Activated T-helper 17 cell treated with anti-CD3 and anti-CD28 coated beads, Interleukin-2, amount 50 U/mL, for 72 hours (primary cell): ENCODE results near the gene PEX6. TPM values are rescaled to one million over a fixed set of nuclear protein-coding genes. Genes with fewer than 3 reads are reported as not detected.

ENCODE experiments used
- ATAC-seq: fragments of 150-1000 bp; cut with Tn5 transposase; replicated peaks from 2 replicates; pipeline ENCODE4 v1.10.0; 2021; ENCODE audit warnings: mild to moderate bottlenecking, moderate library complexity
- H3K27ac Mint-ChIP-seq: one replicate; pipeline ENCODE4 v1.8.0; 2022; ENCODE audit warnings: mixed read lengths
- H3K27me3 Mint-ChIP-seq: one replicate; pipeline ENCODE4 v1.8.0; 2022; ENCODE audit warnings: mixed read lengths
- H3K36me3 Mint-ChIP-seq: one replicate; pipeline ENCODE4 v1.8.0; 2022; ENCODE audit warnings: low read depth, mild to moderate bottlenecking, mixed read lengths
- H3K4me1 Mint-ChIP-seq: one replicate; pipeline ENCODE4 v1.8.0; 2022; ENCODE audit warnings: mixed read lengths
- H3K4me3 Mint-ChIP-seq: one replicate; pipeline ENCODE4 v1.8.0; 2022; ENCODE audit warnings: mild to moderate bottlenecking, mixed read lengths
- H3K9me3 Mint-ChIP-seq: one replicate; pipeline ENCODE4 v1.8.0; 2022; ENCODE audit warnings: mixed read lengths
- total RNA-seq, 2 donors: library from RNA; stranded (reverse); gene quantifications; one replicate each; pipeline ENCODE4 v1.2.3, GENCODE V29; 2022

The PEX6 gene
- total RNA-seq, 2 donors from 2014 or later, result 9.6 to 16.4 TPM

DNA sequence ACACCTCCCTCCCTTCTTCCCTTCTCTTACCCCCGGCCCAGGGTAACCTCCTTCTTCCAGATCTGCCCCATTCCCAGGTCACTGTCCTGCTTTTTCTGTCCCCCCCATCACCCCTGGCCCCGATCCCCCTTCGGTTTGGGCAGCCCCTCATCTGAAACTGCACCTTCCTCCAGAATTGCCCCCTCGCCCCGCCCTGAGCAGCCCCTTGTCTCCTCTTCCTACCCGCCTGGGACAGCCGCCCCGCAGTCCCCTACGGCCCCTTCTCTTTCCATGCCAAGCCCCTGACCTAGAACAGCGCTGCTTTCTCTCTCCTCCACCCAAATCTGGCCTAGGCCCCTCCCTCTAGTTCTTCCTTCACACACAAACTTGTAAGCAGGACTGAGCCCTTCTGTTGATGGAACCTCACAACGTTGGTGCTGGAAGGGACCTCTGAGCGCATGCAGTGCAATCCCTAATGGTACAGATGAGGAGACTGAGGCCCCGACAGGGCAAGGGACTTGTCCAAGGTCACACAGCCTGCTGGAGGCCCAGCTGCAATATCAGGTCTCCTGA lies 6.0 kb upstream of the PEX6 start:
- Mint-ChIP-seq H3K27ac (peak overlapping the region; percentile 92), H3K4me3 (peak overlapping the region; percentile 91), H3K9me3 (no peaks in the 10 kb centered on the region), H3K36me3 (peaks cover 16% of the 10 kb centered on the region), H3K27me3 (no peaks in the 10 kb centered on the region), H3K4me1 (peaks cover 34% of the 10 kb centered on the region)
- no peak for ATAC-seq

DNA sequence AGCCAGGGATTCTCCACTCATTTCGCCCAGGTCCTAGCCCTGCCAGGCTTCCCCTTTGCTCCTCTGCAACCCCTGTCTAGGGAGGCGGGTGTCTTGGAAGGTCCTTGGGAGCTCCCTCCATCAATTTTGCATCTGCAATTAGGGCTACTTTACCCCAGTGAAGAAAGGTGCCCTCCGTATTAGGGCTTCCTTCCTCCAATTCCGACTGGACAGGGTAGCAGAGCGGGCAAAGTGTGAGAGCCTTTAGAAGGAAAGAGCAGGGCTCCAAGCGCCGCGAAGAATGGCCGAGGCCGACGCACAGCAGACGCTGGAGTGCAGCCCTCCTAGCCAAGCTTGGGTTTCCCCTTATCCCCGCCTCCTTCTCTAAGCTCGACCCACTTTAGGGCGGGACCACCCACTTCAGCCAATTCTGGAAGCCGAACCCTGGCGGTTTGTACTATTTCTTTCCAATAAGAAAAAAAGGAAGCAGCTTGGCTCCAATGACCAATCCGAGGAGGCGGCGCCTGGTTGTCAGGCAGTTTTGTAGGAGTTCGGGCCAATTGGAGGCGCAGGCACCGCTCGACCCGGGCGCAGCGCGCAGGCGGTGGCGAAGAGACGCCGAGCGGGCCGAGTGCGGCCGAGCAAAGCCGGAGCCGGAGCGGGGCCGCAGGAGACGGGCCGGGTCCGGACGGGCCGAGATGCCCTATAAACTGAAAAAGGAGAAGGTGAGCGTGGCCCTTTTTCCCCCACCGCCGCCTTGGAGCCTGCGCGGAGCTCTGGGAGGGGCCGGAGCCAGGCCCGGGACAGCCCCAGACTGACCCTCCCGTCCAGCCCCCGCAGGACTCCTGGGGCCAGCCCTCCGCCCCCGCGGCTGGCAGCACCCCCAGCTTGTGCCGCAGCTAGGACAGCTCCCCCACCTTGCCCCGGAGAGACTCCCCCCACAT lies 5.3 kb upstream of the PEX6 start, which contains the start of gene PPP2R5D:
TSS of gene PPP2R5D (plus strand) at position 570 of the 923 bp plus-strand sequence. CDS start at position 678, 108 bp downstream.
- Mint-ChIP-seq H3K4me1 (peaks cover 39% of the 10 kb centered on the region), H3K27ac (peak within 1 kb of the TSS; percentile 92), H3K4me3 (peak within 1 kb of the TSS; percentile 91), H3K36me3 (peaks cover 11% of the 10 kb centered on the region), H3K9me3 (no peaks in the 10 kb centered on the region), H3K27me3 (no peaks in the 10 kb centered on the region)
- ATAC-seq, result peak; percentile 91

DNA sequence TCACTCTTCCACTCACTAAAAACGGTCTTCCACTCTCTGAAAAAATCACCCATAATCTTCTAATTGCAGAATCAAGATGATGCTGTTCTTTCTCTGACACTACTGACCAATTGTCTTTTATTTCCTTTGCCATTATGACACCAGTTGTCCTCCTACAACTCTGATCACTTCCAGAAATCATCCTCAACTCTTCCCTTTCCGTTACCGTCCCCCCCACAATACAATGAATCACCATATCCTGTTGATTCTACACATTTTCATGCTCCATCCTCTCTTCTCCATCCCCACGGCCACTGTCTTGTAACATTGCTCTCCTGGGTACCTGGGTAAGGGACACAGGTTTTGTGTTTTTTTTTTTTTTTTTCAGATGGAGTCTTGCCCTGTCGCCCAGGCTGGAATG lies 2.9 kb upstream of the PEX6 start:
- H3K27me3 Mint-ChIP-seq, result no peaks in the 10 kb centered on the region
- ATAC-seq, result no peak
- peak overlapping the region; percentile 21 for H3K27ac Mint-ChIP-seq
- peak overlapping the region; percentile 0 for H3K4me3 Mint-ChIP-seq
- peaks cover 23% of the 10 kb centered on the region for H3K36me3 Mint-ChIP-seq
- no peaks in the 10 kb centered on the region for H3K9me3 Mint-ChIP-seq
- H3K4me1 Mint-ChIP-seq, result peaks cover 36% of the 10 kb centered on the region

GRCh38 chr6:42979523-42980177 lies 669 bp upstream of the PEX6 start:
- ATAC-seq, result peak; percentile 38
- Mint-ChIP-seq H3K4me3 (peak overlapping the region; percentile 99), H3K27me3 (no peaks in the 10 kb centered on the region), H3K9me3 (no peaks in the 10 kb centered on the region), H3K4me1 (peaks cover 34% of the 10 kb centered on the region), H3K27ac (peak overlapping the region; percentile 99), H3K36me3 (peaks cover 29% of the 10 kb centered on the region)

DNA sequence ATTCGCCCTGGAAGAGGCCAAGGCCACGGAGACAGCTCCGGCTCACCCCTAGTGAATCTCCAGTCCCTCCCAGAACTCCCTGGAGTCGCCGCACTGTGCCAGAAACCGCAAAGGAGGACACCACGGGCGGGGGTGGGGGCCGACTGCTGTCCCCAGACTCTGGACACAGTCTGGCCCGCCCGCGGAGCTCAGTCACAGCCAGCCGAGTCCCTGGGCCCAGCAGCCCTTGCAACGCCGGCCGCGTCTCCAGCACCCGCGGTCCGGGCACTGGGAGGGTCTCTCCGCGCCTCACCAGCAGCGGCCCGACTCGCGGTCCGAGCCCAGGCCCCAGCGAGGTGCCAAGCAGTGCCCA lies 518 bp downstream of the PEX6 start:
- peaks cover 33% of the 10 kb centered on the region for H3K36me3 Mint-ChIP-seq
- no peak for ATAC-seq
- H3K27ac Mint-ChIP-seq, result peak overlapping the region; percentile 86
- no peaks in the 10 kb centered on the region for H3K9me3 Mint-ChIP-seq
- H3K27me3 Mint-ChIP-seq, result no peaks in the 10 kb centered on the region
- peaks cover 28% of the 10 kb centered on the region for H3K4me1 Mint-ChIP-seq
- peak overlapping the region; percentile 99 for H3K4me3 Mint-ChIP-seq

DNA sequence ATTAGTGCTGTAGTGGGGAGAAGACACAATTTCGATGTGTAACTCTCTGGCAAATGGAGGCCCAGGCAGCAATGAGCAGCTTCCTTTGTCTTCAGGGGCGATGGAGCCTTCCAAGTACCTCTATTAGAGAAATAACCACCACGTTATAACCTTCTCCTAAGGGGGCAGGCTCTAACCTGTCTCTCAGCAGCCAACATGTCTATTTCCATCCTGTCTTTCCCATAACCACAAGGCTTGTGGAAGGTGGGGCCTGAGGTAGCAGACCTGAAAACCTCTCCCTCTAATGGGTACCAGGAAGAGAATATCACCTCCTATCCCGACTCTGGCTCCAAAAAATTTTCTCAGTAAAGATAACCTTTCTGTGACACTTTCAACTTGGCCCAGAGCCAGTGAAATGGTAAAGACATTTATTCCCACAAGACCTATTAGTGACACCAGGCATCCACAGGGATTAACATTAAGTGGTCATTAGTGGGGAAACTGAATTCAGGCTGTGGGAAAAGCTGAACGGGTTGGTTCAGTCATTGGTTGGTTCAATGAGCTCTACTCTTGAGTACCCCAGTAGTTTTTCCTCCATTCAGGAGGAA lies 4.0 kb downstream of the PEX6 start:
- H3K36me3 Mint-ChIP-seq, result peaks cover 41% of the 10 kb centered on the region
- peak overlapping the region; percentile 23 for H3K4me3 Mint-ChIP-seq
- H3K27ac Mint-ChIP-seq, result peak overlapping the region; percentile 82
- no peaks in the 10 kb centered on the region for H3K27me3 Mint-ChIP-seq
- H3K9me3 Mint-ChIP-seq, result no peaks in the 10 kb centered on the region
- no peak for ATAC-seq
- H3K4me1 Mint-ChIP-seq, result peaks cover 29% of the 10 kb centered on the region

- H3K9me3 Mint-ChIP-seq, result no peaks in the 10 kb centered on the region
- no peaks in the 10 kb centered on the region for H3K27me3 Mint-ChIP-seq
- H3K36me3 Mint-ChIP-seq, result peaks cover 35% of the 10 kb centered on the region
- no peak overlapping the region for H3K27ac Mint-ChIP-seq
- H3K4me1 Mint-ChIP-seq, result peaks cover 20% of the 10 kb centered on the region
- H3K4me3 Mint-ChIP-seq, result no peak overlapping the region
- ATAC-seq, result no peak
Observed at GRCh38 chr6:42973926-42974325, 5.1 kb downstream of the PEX6 start.

DNA sequence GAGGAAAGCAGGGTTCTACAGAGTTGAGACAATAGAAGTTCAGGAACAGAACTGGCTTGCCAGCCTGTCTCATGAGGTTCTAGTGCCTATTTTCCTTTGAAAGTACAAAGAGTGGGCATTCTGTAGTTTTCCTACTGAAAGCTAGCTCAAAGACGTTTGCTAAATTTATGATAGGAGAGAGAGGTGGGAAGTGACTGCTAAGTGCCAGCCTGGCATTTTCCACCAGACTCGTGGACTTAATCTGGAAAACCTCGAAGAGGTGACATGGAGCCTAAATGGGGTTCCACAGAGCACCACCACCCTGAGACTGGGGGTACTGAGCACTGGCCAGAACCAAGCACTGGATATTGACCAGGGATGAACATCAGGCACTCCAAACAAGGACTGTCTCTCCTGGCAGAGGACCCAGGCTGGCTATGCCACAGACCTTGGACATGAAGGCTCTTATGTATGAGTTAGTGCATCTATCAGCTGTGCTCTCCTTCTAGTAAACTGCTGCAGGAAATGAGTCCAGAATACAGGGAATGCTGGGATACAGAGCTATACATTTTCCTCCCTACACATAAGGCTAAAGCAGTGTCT lies 7.1 kb downstream of the PEX6 start:
- Mint-ChIP-seq H3K4me3 (no peak overlapping the region), H3K27me3 (no peaks in the 10 kb centered on the region), H3K36me3 (peaks cover 31% of the 10 kb centered on the region), H3K9me3 (no peaks in the 10 kb centered on the region), H3K27ac (peak overlapping the region; percentile 46), H3K4me1 (peaks cover 16% of the 10 kb centered on the region)
- ATAC-seq, result no peak

DNA sequence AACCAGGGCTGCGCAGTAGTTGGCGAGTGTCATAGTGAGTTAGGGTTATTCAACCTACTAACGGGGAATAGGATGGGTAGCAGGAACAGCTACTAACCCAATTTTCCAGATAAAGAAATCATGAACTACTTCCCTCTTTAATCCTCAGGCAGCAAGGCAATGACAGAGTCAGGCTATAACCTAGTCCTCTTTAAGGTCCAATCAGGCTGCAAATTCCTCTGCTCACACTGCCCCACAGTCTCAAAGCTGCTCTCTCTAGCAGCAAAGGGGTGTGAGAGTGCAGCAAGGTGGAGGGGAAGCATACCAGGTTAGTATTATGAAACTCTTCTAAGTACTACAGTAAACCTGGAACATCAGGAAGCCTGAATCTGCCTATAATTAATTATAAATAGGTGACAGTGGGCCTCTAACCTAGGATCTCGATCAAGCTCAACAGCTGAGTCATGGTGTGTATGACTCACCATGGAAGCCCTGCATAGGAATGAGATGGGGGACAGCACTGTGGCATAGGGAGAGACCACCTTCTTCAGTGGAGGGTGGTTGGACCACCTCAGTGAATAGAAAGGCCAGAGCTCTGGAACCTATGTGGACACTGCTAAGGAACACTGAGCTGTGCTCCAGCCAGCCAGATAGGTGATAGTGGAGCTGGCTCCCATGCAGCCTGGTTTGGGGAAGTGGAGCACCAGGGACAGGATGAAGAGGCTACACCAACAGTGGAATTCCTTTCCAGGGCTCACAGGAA lies 7.9 kb downstream of the PEX6 start:
- Mint-ChIP-seq H3K4me1 (peaks cover 13% of the 10 kb centered on the region), H3K27me3 (no peaks in the 10 kb centered on the region), H3K9me3 (no peaks in the 10 kb centered on the region), H3K36me3 (peaks cover 33% of the 10 kb centered on the region), H3K27ac (peak overlapping the region; percentile 46), H3K4me3 (no peak overlapping the region)
- ATAC-seq, result peak; percentile 46

- H3K27me3 Mint-ChIP-seq, result no peaks in the 10 kb centered on the region
- peaks cover 10% of the 10 kb centered on the region for H3K4me1 Mint-ChIP-seq
- H3K9me3 Mint-ChIP-seq, result no peaks in the 10 kb centered on the region
- no peak overlapping the region for H3K4me3 Mint-ChIP-seq
- H3K27ac Mint-ChIP-seq, result no peak overlapping the region
- no peak for ATAC-seq
- H3K36me3 Mint-ChIP-seq, result peaks cover 42% of the 10 kb centered on the region
Observed at GRCh38 chr6:42969934-42970333, 9.0 kb downstream of the PEX6 start.

GRCh38 chr6:42969431-42969830 lies 9.6 kb downstream of the PEX6 start:
- no peak for ATAC-seq
- H3K36me3 Mint-ChIP-seq, result peaks cover 47% of the 10 kb centered on the region

GRCh38 chr6:42968783-42969182 lies 10.2 kb downstream of the PEX6 start:
- no peaks in the 10 kb centered on the region for H3K27me3 Mint-ChIP-seq
- no peaks in the 10 kb centered on the region for H3K9me3 Mint-ChIP-seq

More at GRCh38 chr6:42969431-42969830, 9.6 kb downstream of the PEX6 start:
- no peaks in the 10 kb centered on the region for H3K9me3 Mint-ChIP-seq
- no peak overlapping the region for H3K4me3 Mint-ChIP-seq
- H3K4me1 Mint-ChIP-seq, result peaks cover 7% of the 10 kb centered on the region
- H3K27me3 Mint-ChIP-seq, result no peaks in the 10 kb centered on the region
- H3K27ac Mint-ChIP-seq, result no peak overlapping the region

GRCh38 chr6:42968126-42968701 lies 10.8 kb downstream of the PEX6 start:
- no peak overlapping the region for H3K27ac Mint-ChIP-seq
- ATAC-seq, result no peak
- H3K9me3 Mint-ChIP-seq, result no peaks in the 10 kb centered on the region
- H3K27me3 Mint-ChIP-seq, result no peaks in the 10 kb centered on the region
- H3K4me1 Mint-ChIP-seq, result peaks cover 7% of the 10 kb centered on the region
- H3K36me3 Mint-ChIP-seq, result peaks cover 43% of the 10 kb centered on the region
- H3K4me3 Mint-ChIP-seq, result no peak overlapping the region

More at GRCh38 chr6:42968783-42969182, 10.2 kb downstream of the PEX6 start:
- Mint-ChIP-seq H3K4me1 (peaks cover 7% of the 10 kb centered on the region), H3K4me3 (no peak overlapping the region), H3K36me3 (peaks cover 44% of the 10 kb centered on the region), H3K27ac (no peak overlapping the region)
- no peak for ATAC-seq
